Ramos (cell line): ENCODE results near the gene NTN3.
"Not testable (repeated sequence)": the region's sequence is repeated elsewhere in the genome, so short reads cannot be mapped to it uniquely, and the experiment has no call there.

ENCODE experiments used
- in situ Hi-C: fragments of 300-500 bp; cut with MboI; formaldehyde crosslinking; loops from one replicate; pipeline ENCODE4 v1.14.3; 2022; ENCODE audit warnings: low sequenced_read_pairs; ENCODE audit not compliant: unreplicated experiment

The NTN3 gene

DNA sequence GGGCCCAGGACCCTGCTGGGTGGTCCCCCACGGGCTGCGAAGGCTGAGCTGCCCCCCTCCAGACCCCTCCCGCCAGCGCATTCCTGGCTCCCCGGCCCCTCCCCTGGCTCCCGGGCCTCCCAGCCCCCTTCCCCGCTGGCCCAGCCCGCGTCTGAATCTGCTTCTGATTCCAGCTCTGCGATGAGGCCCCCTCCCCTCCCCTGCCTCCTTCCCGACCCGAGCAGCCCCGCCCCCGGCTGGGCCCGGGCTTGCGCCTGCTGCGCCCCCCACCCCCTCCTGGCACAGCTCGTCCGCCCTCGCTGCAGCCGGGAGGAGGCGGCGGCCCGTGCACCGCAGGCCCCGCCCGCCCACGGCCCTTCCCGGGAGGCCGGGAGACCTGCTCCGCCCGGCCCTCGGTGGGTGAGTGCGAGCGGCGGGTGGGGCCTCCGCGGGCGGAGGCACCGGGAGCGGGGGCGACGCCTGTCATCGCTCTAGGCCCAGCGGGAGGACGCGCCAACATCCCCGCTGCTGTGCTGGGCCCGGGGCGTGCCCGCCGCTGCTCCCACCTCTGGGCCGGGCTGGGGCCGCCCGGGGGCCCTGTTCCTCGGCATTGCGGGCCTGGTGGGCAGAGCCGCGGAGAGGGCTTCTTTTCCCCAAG is at the start of gene NTN3:
Gene NTN3, plus strand, starts transcription at position 282 of the 637 bp plus-strand sequence. CDS start 405 bp downstream, outside the sequence.
- in situ Hi-C loops: no loop called here

DNA sequence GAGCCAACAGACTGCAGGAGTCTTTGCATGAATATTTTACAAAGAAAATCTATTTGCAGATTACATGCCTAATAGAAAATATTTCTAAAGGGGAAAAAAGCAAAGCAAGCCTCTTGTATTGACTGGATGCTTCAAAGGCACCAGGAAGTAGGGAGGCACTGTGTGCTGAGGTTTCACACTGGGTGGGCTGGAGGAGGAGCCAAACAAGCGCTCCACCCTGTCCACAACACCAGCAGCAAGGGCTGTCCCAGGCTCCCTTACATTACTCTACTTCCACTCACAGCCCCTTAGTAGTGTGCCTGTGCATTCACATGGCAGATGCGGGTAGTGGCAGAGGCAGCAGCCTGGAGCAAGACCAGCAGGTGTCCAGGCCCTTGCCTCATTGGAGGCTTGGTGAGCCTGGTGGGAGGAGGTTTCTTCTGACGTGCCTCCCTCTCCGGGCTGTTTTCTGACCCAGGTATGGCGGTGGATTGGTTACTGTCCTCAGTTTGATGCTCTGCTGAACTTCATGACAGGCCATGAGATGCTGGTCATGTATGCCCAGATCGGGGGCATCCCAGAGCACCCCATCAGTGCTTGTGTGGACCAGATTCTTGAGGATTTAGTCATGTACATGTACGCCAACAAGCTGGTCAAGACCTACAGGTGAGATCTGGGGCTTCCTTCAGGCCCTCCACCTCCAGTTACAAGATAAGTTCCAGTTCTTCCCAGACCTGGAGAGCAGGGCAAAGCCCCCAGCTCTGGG is 48.8 kb upstream of the NTN3 start:
- in situ Hi-C loops: no loop called here

DNA sequence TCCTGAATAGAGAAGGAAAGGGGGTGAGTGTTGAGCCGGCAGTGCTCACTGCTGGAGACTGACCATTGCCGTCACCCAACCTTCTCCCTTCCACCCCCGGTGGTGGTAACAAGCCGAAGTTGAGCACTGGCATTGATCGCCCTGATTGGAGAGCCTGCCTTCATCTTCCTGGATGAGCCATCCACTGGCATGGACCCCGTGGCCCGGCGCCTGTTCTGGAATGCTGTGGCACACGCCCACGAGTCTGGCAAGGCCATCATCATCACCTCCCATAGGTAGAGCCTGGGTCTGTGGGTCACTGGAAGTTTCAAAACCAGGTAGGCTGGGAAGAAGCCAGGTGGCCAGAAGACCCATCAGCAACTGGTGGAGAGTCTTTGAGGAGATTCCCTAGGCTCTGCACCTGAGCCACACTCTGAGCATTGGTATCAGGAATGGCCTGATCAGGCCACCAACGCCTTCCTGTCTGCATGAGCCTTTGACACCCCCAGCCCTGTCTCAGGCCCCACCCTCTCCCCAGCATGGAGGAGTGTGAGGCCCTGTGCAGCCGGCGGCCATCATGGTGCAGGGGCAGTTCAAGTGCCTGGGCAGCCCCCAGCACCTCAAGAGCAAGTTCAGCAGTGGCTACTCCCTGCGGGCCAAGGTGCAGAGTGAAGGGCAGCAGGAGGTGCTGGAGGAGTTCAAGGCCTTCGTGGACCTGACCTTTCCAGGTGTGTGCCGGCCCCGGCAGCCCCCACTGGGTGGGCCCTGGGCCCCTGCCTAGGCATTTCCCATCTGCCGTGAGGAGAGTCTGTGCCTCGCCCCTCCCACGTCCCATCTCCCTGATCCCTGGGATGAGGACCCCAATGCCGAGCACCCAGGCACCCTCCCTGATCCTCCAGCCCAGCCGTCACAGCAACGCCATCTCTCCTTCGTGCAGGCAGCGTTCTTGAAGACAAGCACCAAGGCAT is 46.8 kb upstream of the NTN3 start:
- in situ Hi-C loops: no loop called here

DNA sequence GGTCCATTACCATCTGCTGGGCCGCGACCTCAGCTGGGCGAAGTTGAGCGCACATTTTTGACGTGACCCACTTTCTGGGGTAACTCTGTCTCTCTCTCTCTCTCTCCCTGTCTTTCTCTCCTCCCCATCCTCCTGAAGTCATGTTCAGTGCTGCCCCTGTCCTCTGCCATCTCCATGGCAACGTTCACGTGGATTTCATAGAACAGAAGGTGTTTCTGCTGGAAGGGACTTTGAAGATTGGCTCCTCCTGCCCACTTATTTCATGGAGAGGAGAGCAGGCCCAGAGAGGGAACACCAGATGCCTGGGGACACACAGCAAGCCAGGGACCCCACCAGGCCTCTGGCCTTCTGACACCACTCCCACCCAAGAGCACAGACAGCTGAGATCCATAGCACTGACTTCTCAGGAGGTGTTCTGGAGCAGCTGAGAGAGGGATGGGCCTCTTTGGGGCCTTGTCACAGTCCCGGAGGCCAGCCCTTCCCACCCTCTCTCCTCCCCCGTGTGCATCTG is 46.0 kb upstream of the NTN3 start:
- in situ Hi-C loops: no loop called here

DNA sequence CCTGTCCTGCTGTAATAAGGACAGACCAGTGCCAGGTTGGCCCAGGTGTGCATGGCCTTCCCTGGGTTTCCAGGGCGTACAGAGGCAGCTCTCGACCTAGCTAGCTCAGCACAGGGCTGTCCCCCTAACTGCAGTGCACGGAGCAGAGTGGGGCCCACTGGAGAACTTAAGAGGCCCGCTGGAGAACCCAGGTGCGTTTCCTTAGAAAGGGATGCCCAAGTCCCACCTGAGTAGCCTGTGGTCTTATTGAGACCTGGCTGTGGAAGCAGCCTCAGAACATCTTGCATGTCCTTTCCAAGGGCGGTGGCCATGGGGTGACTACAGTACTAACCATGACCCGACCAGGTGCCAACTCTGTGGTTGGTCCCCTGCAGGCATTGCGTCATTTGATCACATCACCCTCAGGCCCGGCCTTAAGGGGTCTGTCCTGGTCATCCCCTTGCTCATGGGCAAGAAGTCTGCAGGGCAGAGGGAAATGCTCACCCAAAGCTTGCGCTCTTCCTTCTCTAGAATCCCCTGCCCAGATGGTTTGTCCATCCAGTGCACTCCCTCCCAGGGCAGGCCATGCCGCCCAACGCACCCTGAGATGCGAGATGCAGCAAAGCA is 45.2 kb upstream of the NTN3 start:
- in situ Hi-C loops: no loop called here

DNA sequence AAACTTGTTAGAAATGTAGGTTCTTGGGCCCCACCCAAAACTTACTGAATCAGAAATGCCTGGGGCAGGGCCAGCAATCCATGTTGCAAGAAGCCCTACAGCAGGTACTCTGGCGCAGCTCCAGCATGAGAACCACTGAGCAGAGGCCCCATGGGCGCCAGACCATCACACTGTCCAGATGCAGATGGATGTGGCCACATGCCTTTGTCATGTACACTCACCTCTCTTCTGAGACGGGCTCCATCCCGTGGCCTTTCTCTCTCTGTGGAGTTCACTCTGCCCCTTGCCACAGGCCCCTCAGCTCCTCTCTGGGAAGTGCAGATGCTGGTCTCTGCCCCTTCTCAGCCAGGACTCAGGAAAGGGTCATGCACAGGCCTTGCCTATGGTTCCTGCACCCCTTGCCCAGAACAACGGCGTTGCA is 44.1 kb upstream of the NTN3 start:
- in situ Hi-C loops: no loop called here

DNA sequence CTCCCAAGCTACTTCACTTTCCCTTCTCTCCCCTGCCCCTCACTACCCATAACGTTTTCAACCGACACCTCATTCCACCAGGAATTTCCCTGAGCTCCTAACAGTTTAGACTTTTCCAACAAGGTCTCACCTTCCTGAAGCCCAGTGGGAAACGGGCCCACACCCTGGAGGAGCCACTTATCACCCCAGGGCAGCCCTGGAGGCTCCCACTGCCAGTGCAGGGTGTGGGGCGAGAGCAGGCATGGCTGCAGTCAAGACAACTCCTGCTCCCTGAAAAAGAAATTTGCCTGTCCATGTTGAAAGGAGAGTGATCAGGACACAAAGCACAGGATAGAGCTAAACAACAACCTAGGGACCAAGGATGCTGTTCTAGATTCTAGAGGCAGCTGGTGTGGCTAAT is 43.6 kb upstream of the NTN3 start:
- in situ Hi-C loops: no loop called here

DNA sequence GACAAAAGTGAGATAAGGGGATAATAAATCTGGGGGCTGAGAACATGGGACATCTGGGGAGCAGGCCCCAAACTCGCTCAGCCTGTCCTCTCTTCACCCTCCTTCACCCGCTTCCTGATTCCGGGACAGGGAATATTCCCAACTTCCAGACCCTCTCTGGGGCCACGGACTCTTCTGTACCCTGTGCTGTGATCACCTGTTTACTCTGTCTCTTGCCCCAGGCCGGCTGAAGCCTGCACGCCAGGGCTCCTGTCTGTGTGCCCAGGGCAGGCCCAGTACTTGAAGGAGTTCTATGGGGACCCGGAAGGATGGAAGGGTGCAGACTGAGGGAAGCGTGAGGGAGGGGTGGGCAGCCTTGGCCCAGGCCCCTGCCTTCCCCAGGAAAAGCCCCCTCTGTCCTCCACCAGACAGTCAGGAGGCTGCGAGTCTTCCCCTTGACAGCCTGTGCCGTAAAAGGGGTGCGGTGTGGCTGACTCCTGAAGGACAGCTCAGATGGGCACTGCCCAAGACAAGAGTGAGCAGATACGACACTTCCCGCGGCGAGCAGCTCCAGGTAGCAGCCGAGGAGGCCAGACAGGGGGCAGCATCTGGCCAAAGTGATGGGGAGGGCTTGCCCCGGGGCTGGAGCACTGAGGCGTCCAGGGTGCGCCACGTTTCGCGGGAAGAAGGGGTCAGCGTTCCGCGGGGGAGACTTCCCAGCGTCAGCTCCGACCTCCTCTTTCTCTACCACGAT is 42.9 kb upstream of the NTN3 start:
- in situ Hi-C loops: no loop called here

DNA sequence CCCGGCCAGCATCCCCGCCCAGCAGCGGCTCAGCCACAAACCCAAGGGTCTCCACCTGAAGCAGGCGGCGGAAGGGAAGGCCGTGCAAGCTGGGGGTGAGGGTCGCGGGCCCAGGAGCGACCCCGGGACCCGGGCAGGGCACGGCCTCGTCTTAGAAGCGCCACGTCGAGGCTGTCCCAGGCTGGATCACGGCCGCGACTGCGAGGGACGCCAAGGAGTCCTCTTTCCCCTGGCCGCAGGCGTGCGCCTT is 42.4 kb upstream of the NTN3 start:
- in situ Hi-C loops: no loop called here

DNA sequence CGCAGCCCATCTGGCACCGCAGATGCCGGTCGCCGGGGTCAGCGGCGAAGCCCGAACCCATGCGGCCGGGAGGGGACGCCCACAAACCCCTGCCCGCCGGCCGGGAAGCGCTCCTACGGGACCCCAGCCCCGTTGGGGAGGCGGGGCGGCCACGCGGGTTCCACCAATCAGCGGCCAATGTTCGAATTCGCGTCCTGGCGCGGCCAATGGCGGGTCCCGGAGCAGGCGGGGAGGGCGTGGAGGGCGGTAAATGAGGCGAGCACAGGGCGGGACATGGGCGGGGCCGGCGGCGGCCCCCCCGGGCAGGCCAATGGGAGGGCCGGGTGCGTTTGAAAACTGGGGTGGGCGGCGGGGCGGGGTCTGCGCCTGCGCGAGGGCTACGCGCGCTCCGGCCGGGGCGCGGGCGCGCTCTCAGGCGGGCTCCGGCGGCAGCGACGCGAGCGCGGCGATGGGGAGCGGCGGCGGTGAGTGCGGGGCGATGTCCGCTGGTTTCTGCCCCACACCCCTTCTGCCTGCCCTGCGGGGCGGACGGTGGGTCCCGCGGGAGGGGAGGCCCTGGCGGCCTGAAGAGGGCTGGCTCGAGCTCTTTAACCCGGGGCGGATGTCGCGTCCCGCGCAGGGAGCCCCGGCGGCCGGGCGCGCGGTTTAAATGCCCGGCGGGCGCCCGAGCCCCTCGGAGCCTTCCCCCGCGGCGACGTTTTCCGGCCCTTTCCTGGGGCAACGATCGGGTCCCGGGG is 41.9 kb upstream of the NTN3 start, which contains the start of gene CCNF:
Gene CCNF, plus strand, starts transcription at position 414 of the 737 bp plus-strand sequence. Its CDS starts 35 bp downstream, at position 449.
- in situ Hi-C loops: no loop called here

DNA sequence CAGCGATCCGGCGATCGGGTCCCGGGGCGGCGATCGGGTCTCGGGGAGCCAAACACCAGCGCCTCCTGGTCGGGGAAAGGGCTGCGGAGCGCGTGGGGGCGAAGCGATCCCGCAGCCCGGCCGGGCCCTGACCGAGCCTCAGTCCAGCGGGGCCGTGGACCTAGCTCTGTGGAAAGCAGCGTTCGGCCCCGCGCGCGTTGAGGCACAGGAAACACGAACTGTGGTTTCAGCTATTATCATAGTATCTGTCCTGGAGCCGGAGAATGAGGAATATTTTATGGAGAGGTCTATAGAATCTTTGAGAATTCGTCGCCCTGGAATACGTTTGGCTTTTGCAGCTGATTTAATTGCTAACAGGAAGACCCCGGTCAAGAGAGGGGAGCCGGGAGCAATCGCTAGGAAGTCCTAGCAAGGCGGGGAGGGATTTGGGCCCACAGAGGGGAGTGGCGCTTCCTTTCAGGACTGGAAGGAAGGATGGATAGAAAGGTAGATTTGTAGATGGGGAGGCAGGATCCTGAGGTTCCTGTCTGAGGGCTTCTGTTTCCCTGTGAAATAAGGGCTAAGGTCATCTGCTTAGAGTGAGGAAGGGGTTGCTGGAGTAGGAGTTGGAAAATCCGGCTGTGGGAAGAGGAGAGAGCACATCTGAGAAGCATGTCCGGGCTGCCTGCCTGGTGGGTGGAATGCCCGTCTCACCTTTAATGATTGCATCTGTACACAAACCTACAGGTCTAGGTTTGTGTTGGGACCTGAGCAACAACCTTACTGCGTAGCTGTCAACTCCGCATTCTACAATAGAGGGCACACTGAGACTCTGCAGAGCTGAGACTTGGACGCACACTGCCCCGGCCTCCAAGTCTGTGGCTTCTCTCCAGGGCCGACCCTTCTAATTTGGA is 41.1 kb upstream of the NTN3 start:
- in situ Hi-C loops: no loop called here

DNA sequence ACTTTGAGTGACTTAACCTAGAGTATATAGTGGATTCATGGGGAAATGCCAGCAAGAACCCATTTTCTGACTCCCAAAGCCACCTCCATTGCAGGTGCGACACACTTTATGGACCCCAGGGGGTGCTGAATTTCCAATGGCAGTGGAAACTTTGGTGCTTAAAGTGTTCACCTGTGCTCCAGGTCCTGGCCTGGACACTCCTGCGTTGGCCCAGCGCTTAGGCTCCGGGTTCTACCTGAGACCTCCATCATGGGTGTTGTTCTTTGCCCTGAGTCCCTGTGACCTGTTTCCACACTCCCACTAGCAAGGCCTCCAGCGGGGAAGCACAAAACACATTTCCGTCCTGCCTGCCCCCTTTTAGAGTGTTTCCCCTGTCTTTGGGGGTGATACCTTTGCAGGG is 38.8 kb upstream of the NTN3 start:
- in situ Hi-C loops: no loop called here

DNA sequence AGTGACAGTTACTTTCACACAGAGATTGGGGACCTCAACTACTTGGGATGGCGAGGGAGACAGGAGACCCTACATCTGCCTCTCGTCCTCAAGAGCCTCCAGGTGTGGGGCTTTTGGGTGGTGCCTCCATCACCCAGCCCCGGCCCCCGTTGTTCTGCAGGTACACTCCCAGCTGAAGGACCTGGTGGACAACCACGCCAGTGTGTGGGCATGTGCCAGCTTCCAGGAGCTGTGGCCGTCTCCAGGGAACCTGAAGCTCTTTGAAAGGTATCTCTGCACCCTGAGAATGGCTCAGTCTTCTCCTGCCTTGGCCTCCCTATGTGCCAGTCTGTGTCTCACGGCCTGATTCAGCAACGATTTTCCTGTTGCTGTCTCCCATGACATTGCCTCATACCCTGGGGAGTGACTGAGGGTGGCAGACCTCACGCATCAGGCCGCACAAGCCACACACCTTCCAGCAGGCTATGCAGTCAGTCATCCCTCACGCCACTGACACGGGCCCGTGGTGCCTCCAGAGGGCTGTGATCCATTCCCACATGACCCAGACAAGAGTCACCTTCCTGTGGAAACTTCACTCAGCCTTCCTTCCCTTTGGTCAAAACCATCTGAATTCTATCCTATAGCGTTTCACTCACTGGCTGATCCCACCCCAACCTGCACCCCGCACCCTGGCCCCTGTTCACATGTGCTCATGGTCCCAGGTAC is 38.1 kb upstream of the NTN3 start:
- in situ Hi-C loops: no loop called here

DNA sequence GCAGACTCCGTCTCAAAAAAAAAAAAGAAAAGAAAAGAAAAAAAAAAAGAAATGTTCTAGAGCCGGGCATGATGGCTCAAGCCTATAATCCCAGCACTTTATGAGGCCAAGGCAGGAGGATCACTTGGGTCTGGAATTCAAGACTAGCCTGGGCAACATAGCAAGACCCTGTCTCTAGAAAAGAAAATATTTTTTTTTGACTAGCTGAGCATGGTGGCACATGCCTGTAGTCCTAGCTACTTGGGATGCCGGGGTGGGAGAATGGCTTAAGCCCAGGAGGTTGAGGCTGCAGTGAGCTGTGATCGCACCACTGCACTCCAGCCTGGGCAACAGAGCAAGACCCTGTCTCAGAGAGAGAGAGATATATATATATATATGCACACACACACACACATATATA is 35.9 kb upstream of the NTN3 start:
- in situ Hi-C loops: not testable (repeated sequence)

DNA sequence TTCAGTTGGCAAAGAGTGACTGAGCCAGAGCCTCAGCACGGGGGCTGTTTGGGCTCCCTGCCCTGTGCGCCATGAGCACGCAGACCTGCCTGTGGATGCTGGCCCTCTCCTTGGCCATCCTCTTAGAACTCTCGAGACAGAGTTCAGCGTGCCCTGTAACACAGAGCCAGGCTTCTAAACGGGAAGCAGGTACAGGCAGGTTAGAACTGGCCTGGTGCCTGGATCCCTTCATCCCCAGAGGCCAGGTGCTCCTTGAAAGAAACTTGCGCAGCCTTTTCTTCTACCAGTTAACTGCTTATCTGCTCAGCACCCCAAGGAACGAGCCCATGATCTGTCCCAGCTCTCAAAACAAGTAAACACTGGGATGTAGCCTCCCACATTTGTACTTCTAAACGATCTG is 35.0 kb upstream of the NTN3 start:
- in situ Hi-C loops: no loop called here

DNA sequence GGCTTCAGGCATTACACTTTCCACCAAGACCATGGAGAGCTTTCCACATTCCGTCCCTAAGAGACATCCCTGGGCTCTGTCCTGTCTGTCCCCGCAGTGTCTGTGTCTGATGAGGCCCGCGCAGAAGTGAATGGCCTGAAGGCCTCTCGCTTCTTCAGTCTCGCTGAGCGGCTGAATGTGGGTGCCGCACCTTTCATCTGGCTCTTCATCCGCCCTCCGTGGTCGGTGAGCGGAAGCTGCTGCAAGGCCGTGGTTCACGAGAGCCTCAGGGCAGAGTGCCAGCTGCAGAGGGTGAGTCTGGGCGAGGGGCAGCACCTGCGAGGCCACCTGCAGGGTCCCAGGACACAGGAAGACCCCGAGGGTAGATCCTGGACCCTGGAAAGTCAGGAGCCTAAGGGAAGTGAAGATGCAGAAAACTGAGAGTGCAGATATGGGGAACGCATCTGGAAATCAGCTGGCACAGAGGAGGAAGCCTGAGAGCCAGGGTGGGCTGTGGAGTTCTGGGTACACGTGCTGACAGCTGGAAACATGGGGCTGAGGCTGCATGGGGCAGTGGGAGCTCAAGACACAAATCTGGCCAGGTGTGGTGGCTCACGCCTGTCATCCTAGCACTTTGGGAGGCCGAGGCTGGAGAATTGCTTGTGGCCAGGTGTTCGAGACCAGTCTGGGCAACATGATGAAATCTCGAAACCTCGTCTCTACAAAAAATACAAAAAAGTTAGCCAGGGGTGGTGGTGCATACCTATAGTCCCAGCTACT is 33.9 kb upstream of the NTN3 start:
- in situ Hi-C loops: no loop called here

DNA sequence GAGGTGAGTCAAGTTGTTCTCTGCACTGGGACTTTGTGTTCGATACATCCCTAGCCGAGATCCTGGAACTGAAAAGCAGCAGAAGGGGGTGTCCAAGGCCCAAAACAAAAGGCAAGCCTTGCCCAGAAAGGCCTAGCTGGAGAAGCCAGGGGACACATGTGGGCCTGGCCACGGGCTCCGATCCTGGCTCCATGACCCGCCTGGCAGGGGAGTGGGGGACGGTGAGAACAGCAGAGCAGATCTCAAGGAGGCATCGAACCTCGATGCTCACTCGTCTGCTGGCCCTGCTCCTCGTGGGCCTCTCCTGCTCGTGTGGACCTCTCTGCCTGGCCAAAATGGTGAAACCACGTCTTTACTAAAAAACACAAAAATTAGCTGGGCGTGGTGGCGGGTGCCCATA is 33.0 kb upstream of the NTN3 start:
- in situ Hi-C loops: no loop called here
